Left lung (tissue), 10 donors: ENCODE measurements around the gene SIX1. TPM values are rescaled to one million over a fixed set of nuclear protein-coding genes. Genes with fewer than 3 reads are reported as not detected.

Source experiments
- ATAC-seq: fragments of 200-7000 bp; cut with Tn5 transposase; one replicate; pipeline ENCODE4 v1.9.1; 2020; ENCODE audit warnings: moderate library complexity
- DNase-seq, 4 donors: peaks; one replicate each; pipeline ENCODE4 v3.0.0-alpha.2; 2013 to 2020
- H3K27ac ChIP-seq, 2 donors: fragments of 200-600 bp; sonication (generic) in 1 of 2; one replicate each; pipeline versions ENCODE4 v1.5.0 to v1.8.0; 2020 to 2021
- H3K27me3 ChIP-seq, 2 donors: fragments of 200-600 bp; sonication (generic) in 1 of 2; one replicate each; pipeline versions ENCODE4 v1.5.0 to v1.8.0; 2020 to 2021
- H3K36me3 ChIP-seq, 2 donors: fragments of 200-600 bp; sonication (generic) in 1 of 2; one replicate each; pipeline versions ENCODE4 v1.5.0 to v1.8.0; 2020 to 2021
- H3K4me1 ChIP-seq, 2 donors: fragments of 200-600 bp; one replicate each; pipeline ENCODE4 v1.8.0; 2021
- H3K4me3 ChIP-seq, 2 donors: fragments of 200-600 bp; sonication (generic) in 1 of 2; one replicate each; pipeline versions ENCODE4 v1.5.0 to v1.8.0; 2020 to 2021; ENCODE audit warnings: mild to moderate bottlenecking in 1 of 2
- H3K9me3 ChIP-seq, 2 donors: fragments of 200-600 bp; sonication (generic) in 1 of 2; one replicate each; pipeline versions ENCODE4 v1.5.0 to v1.8.0; 2020 to 2021
- intact Hi-C, 2 donors: fragments of 100-400 bp; cut with DNase I; formaldehyde crosslinking; loops; one replicate each; pipeline versions ENCODE4 v1.11.2 to v1.14.2; 2022
- polyA plus RNA-seq, 6 donors: library from polyadenylated mRNA; unstranded; fragments of 120-200 nt; gene quantifications; one replicate each; pipeline ENCODE4 v1.2.1, GENCODE V29; 2013; ENCODE audit not compliant: insufficient read length in 6 of 6
- total RNA-seq, 2 donors: library from RNA; stranded (reverse); fragmentation: NEBNext Ultra II Directional; extraction: Animal tissue kit (Norgen Biotek cat#: 25700); gene quantifications; one replicate each; pipeline ENCODE4 v1.2.1, GENCODE V29; 2021
- TF ChIP-seq, protein P1 (sequence below), 2 donors: fragments of 200-600 bp; sonication (generic) in 1 of 2; IDR thresholded peaks; one replicate each; pipeline versions ENCODE4 v1.5.0 to v1.8.0; 2021; ENCODE audit warnings: antibody characterized with exemption in 2 of 2
- donor health status: DM: no; HTN: yes; CAD: no.
- donor health status: DM: no; HTN: no; CAD: no.

Gene SIX1
- total and polyA plus RNA-seq, 8 donors: 0.46 to 2.4 (median 0.97) TPM; not detected in 1

- Histone ChIP-seq H3K9me3 (no peaks in the 10 kb centered on the region), H3K27ac (no peak overlapping the region), H3K27me3 (peaks cover 94 to 100% of the 10 kb centered on the region in 2 donors), H3K4me3 (peak overlapping the region; percentile 33 to 41), H3K4me1 (peaks cover 16 to 35% of the 10 kb centered on the region in 2 donors), H3K36me3 (no peaks in the 10 kb centered on the region)
- TF ChIP-seq, protein P1, sequence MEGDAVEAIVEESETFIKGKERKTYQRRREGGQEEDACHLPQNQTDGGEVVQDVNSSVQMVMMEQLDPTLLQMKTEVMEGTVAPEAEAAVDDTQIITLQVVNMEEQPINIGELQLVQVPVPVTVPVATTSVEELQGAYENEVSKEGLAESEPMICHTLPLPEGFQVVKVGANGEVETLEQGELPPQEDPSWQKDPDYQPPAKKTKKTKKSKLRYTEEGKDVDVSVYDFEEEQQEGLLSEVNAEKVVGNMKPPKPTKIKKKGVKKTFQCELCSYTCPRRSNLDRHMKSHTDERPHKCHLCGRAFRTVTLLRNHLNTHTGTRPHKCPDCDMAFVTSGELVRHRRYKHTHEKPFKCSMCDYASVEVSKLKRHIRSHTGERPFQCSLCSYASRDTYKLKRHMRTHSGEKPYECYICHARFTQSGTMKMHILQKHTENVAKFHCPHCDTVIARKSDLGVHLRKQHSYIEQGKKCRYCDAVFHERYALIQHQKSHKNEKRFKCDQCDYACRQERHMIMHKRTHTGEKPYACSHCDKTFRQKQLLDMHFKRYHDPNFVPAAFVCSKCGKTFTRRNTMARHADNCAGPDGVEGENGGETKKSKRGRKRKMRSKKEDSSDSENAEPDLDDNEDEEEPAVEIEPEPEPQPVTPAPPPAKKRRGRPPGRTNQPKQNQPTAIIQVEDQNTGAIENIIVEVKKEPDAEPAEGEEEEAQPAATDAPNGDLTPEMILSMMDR (IDR thresholded peaks at IDR 0.05): no peak
- intact Hi-C loops: no loop called here
- ATAC-seq (no peak), DNase-seq (no peak)
Measured at GRCh38 chr14:60649875-60650372, 647 bp upstream of the SIX1 start.

DNA sequence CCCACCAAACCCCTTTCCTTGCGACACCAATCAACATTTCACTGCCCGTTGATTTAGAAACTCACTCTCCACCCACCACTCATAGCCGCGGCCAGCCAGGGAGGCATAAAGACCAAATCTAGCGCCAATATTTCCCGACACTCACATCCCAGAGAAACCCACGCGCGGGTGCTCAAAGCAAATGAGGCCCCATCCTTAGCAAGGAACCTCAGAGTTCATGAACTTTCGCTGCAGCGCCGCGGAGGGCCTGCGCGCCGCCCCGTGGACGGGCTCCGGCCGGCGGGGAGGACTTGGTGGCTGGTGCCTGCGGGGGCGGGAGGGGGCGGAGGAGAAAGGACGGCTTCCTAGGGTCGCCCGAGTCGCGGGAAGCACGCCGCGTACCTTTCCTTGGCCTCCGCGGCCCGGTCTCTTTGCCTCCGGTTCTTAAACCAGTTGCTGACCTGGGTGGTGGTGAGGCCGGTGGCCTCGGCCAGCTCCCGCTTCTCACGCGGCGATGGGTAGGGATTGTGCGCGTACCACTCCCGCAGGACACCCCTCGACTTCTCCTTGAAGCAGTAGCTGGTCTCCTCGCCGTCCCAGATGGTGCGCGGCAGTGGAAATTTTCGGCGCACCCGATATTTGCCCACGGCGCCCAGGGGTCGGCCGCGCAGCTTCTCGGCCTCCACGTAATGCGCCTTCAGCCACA is 886 bp downstream of the SIX1 start:
- Histone ChIP-seq H3K4me1 (peaks cover 16 to 36% of the 10 kb centered on the region in 2 donors), H3K36me3 (no peaks in the 10 kb centered on the region), H3K4me3 (peak overlapping the region; percentile 33 to 41), H3K27ac (no peak overlapping the region), H3K27me3 (peaks cover 94 to 100% of the 10 kb centered on the region in 2 donors), H3K9me3 (no peaks in the 10 kb centered on the region)
- intact Hi-C loops: no loop called here
- TF ChIP-seq, protein P1 (IDR thresholded peaks at IDR 0.05): no peak
- DNase-seq (peak in 1 of 4 donors; percentile 67), ATAC-seq (peak; percentile 13)

- no peaks in the 10 kb centered on the region for H3K9me3 ChIP-seq
- H3K27me3 ChIP-seq: peaks cover 94 to 100% of the 10 kb centered on the region in 2 donors
- H3K27ac ChIP-seq: no peak overlapping the region
- H3K4me3 ChIP-seq: peak overlapping the region in 1 of 2 donors; percentile 41
- DNase-seq: peak in 1 of 4 donors; percentile 39
- ATAC-seq: no peak
- no peaks in the 10 kb centered on the region for H3K36me3 ChIP-seq
- TF ChIP-seq, protein P1 (IDR thresholded peaks at IDR 0.05): no peak
- intact Hi-C loops: no loop called here
- peaks cover 16 to 41% of the 10 kb centered on the region in 2 donors for H3K4me1 ChIP-seq
Measured at GRCh38 chr14:60647837-60648248, 1.4 kb downstream of the SIX1 start.

GRCh38 chr14:60647081-60647836 is 2.0 kb downstream of the SIX1 start:
- ATAC-seq (no peak), DNase-seq (peak in 1 of 4 donors; percentile 67)
- H3K27ac ChIP-seq: no peak overlapping the region
- peak overlapping the region in 1 of 2 donors; percentile 41 for H3K4me3 ChIP-seq
- H3K9me3 ChIP-seq: no peaks in the 10 kb centered on the region
- peaks cover 94 to 100% of the 10 kb centered on the region in 2 donors for H3K27me3 ChIP-seq
- intact Hi-C loops: no loop called here
- peaks cover 16 to 43% of the 10 kb centered on the region in 2 donors for H3K4me1 ChIP-seq
- H3K36me3 ChIP-seq: no peaks in the 10 kb centered on the region
- TF ChIP-seq, protein P1 (IDR thresholded peaks at IDR 0.05): no peak
